Liver (tissue), 3 donors: Measurements from ENCODE around the gene POFUT2.

Experiments
- FOXA1 ChIP-seq: IDR thresholded peaks from 2 replicates; pipeline ENCODE4 v1.6.1; 2016; ENCODE audit warnings: antibody characterized with exemption
- GABPA ChIP-seq, 2 donors: IDR thresholded peaks in 1 of 2; conservative IDR thresholded peaks in 1 of 2; 2 replicates each; pipeline ENCODE4 v1.6.1; 2016; ENCODE audit warnings: antibody characterized with exemption in 2 of 2, mild to moderate bottlenecking in 1 of 2, moderate library complexity in 1 of 2
- HNF4A ChIP-seq, 2 donors: conservative IDR thresholded peaks; 2 replicates each; pipeline ENCODE4 v1.6.1; 2016; ENCODE audit warnings: antibody characterized with exemption in 2 of 2, mild to moderate bottlenecking in 2 of 2
- RAD21 ChIP-seq, 2 donors: IDR thresholded peaks; 2 replicates each; pipeline ENCODE4 v1.6.1; 2016; ENCODE audit warnings: antibody characterized with exemption in 2 of 2, mild to moderate bottlenecking in 2 of 2
- RXRA ChIP-seq, 2 donors: IDR thresholded peaks; 2 replicates each; pipeline ENCODE4 v1.6.1; 2017 to 2018; ENCODE audit warnings: antibody characterized with exemption in 2 of 2, mild to moderate bottlenecking in 1 of 2
- SP1 ChIP-seq: IDR thresholded peaks from 2 replicates; pipeline ENCODE4 v1.6.1; 2018; ENCODE audit warnings: antibody characterized with exemption, mild to moderate bottlenecking
- TAF1 ChIP-seq: conservative IDR thresholded peaks from 2 replicates; pipeline ENCODE4 v1.6.1; 2016; ENCODE audit warnings: antibody characterized with exemption, mild to moderate bottlenecking
- YY1 ChIP-seq: IDR thresholded peaks from 2 replicates; pipeline ENCODE4 v1.6.1; 2016; ENCODE audit warnings: antibody characterized with exemption, mild to moderate bottlenecking
- TF ChIP-seq, protein P1 (sequence below): fragments of 150-350 bp; IDR thresholded peaks from 2 replicates; pipeline ENCODE4 v1.5.1; 2017; ENCODE audit warnings: improper control_type of control experiment, low read depth, low read length; ENCODE audit not compliant: missing input control
- TF ChIP-seq, protein P2 (sequence below): IDR thresholded peaks from 2 replicates; pipeline ENCODE4 v1.6.1; 2016; ENCODE audit warnings: antibody characterized with exemption
- TF ChIP-seq, protein P3 (sequence below): IDR thresholded peaks from 2 replicates; pipeline ENCODE4 v1.6.1; 2016; ENCODE audit warnings: antibody characterized with exemption
- donor health status: healthy.
- donor health status: healthy.

- TF ChIP-seq, protein P1, sequence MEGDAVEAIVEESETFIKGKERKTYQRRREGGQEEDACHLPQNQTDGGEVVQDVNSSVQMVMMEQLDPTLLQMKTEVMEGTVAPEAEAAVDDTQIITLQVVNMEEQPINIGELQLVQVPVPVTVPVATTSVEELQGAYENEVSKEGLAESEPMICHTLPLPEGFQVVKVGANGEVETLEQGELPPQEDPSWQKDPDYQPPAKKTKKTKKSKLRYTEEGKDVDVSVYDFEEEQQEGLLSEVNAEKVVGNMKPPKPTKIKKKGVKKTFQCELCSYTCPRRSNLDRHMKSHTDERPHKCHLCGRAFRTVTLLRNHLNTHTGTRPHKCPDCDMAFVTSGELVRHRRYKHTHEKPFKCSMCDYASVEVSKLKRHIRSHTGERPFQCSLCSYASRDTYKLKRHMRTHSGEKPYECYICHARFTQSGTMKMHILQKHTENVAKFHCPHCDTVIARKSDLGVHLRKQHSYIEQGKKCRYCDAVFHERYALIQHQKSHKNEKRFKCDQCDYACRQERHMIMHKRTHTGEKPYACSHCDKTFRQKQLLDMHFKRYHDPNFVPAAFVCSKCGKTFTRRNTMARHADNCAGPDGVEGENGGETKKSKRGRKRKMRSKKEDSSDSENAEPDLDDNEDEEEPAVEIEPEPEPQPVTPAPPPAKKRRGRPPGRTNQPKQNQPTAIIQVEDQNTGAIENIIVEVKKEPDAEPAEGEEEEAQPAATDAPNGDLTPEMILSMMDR, result no peak
- no peak for TF ChIP-seq YY1
- TF ChIP-seq TAF1, result no peak
- TF ChIP-seq, protein P2, sequence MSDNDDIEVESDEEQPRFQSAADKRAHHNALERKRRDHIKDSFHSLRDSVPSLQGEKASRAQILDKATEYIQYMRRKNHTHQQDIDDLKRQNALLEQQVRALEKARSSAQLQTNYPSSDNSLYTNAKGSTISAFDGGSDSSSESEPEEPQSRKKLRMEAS, result no peak
- TF ChIP-seq, protein P3, sequence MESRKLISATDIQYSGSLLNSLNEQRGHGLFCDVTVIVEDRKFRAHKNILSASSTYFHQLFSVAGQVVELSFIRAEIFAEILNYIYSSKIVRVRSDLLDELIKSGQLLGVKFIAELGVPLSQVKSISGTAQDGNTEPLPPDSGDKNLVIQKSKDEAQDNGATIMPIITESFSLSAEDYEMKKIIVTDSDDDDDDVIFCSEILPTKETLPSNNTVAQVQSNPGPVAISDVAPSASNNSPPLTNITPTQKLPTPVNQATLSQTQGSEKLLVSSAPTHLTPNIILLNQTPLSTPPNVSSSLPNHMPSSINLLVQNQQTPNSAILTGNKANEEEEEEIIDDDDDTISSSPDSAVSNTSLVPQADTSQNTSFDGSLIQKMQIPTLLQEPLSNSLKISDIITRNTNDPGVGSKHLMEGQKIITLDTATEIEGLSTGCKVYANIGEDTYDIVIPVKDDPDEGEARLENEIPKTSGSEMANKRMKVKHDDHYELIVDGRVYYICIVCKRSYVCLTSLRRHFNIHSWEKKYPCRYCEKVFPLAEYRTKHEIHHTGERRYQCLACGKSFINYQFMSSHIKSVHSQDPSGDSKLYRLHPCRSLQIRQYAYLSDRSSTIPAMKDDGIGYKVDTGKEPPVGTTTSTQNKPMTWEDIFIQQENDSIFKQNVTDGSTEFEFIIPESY, result no peak
- no peak for TF ChIP-seq HNF4A (conservative IDR thresholded peaks at IDR 0.05)
- no peak for TF ChIP-seq FOXA1
- TF ChIP-seq RAD21 (IDR thresholded peaks at IDR 0.05), result no peak
- TF ChIP-seq SP1, result no peak
- TF ChIP-seq RXRA (IDR thresholded peaks at IDR 0.05), result no peak
- TF ChIP-seq GABPA (IDR thresholded peaks at IDR 0.05 in 1 of 2, conservative IDR thresholded peaks at IDR 0.05 in 1 of 2), result no peak
Observed at GRCh38 chr21:45251635-45252447, 35.9 kb downstream of the POFUT2 start.
